ENCODE results near the gene NXPH3.

DNA sequence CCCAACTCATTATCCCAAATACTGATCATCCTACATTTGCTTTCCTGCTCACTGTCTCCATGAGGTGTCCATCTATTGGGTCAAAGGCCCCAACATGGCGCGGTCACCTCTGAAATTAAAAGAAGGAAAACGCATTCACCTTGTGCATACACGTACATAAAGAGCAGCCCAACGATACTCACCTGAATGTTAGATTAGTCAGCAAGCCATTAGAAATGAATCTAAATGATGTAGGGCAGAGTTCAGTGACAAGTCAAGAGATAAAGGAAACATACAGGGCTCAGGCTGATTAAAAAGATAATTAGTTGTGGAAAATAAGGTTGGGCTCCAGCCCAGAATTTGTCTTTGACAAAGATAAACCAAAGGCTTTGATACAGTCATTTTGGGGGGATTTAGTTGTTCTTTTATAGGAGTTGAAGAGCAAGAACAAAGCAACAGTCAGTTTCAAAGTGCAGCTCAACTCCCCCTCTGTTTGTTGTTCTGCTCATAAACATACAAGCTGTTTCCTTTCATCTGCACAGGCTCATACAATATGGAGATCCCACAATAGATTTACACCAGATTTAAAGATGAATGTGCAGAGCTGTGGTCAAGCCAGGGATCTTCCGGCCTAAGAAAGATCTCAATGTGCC lies 21.1 kb downstream of the NXPH3 start:
- TF ChIP-seq, protein P1, sequence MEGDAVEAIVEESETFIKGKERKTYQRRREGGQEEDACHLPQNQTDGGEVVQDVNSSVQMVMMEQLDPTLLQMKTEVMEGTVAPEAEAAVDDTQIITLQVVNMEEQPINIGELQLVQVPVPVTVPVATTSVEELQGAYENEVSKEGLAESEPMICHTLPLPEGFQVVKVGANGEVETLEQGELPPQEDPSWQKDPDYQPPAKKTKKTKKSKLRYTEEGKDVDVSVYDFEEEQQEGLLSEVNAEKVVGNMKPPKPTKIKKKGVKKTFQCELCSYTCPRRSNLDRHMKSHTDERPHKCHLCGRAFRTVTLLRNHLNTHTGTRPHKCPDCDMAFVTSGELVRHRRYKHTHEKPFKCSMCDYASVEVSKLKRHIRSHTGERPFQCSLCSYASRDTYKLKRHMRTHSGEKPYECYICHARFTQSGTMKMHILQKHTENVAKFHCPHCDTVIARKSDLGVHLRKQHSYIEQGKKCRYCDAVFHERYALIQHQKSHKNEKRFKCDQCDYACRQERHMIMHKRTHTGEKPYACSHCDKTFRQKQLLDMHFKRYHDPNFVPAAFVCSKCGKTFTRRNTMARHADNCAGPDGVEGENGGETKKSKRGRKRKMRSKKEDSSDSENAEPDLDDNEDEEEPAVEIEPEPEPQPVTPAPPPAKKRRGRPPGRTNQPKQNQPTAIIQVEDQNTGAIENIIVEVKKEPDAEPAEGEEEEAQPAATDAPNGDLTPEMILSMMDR (conservative IDR thresholded peaks at IDR 0.05) = no peak
- no peak for TF ChIP-seq EZH2 (IDR thresholded peaks at IDR 0.05; ENCODE audit: low read depth)
